Vagina (tissue), 2 donors: ENCODE results near the gene HMCN2. TPM values are rescaled to one million over a fixed set of nuclear protein-coding genes. Genes with fewer than 3 reads are reported as not detected.

Experiments used
- DNase-seq, 2 donors: peaks; one replicate each; pipeline ENCODE4 v3.0.0-alpha.2; 2017; ENCODE audit errors: extremely low spot score in 2 of 2
- H3K27ac ChIP-seq: fragments of 200-600 bp; sonication (generic); one replicate; pipeline ENCODE4 v1.5.1; 2019
- H3K27me3 ChIP-seq: fragments of 200-600 bp; sonication (generic); one replicate; pipeline ENCODE4 v1.5.1; 2019
- H3K36me3 ChIP-seq, 2 donors: fragments of 200-600 bp; sonication (generic); one replicate each; pipeline ENCODE4 v1.5.1; 2017 to 2019
- H3K4me1 ChIP-seq: fragments of 200-600 bp; sonication (generic); one replicate; pipeline ENCODE4 v1.5.1; 2019
- H3K4me3 ChIP-seq, 2 donors: fragments of 200-600 bp; sonication (generic); 1 replicate in 1 of 2; 2 replicates in 1 of 2; pipeline ENCODE4 v1.5.1; 2016 to 2019
- H3K9me3 ChIP-seq: fragments of 200-600 bp; sonication (generic); one replicate; pipeline ENCODE4 v1.5.1; 2019
- CTCF ChIP-seq, 3 experiments: fragments of 450-650 bp in 2 of 3; fragments of 200-600 bp in 1 of 3; sonication (generic) in 1 of 3; IDR thresholded peaks; one replicate each; pipeline ENCODE4 v1.5.1; 2017 to 2019; ENCODE audit warnings: antibody characterized with exemption in 3 of 3, mild to moderate bottlenecking in 2 of 3, moderate library complexity in 2 of 3
- POLR2A ChIP-seq, 2 donors: fragments of 450-650 bp; IDR thresholded peaks; one replicate each; pipeline ENCODE4 v1.6.1; 2017; ENCODE audit warnings: antibody characterized with exemption in 2 of 2, mild to moderate bottlenecking in 2 of 2, moderate library complexity in 2 of 2
- POLR2AphosphoS5 ChIP-seq, 2 donors: sonication (generic); formaldehyde crosslinking; IDR thresholded peaks; one replicate each; pipeline ENCODE4 v1.9.0; 2017; ENCODE audit warnings: antibody characterized with exemption in 2 of 2, mild to moderate bottlenecking in 2 of 2, low read depth in 1 of 2; ENCODE audit not compliant: insufficient read depth in 1 of 2
- intact Hi-C: fragments of 100-400 bp; cut with DNase I; formaldehyde crosslinking; loops from one replicate; pipeline ENCODE4 v1.15.1; 2023
- total RNA-seq: library from RNA; depleted of rRNA; stranded (reverse); fragments of >200 nt; gene quantifications from one replicate; pipeline ENCODE4 v1.2.3, GENCODE V29; 2016

The HMCN2 gene
- total RNA-seq, 1 donor from 2014 or later, result 5.2 TPM

- Histone ChIP-seq H3K27ac (peak overlapping the region; percentile 43), H3K4me1 (peaks cover 72% of the 10 kb centered on the region)
- intact Hi-C loops, result no loop called here
Observed at GRCh38 chr9:130450344-130451003, 184.9 kb downstream of the HMCN2 start.

GRCh38 chr9:130451004-130451390, 185.4 kb downstream of the HMCN2 start:
- Histone ChIP-seq H3K4me1 (peaks cover 67% of the 10 kb centered on the region), H3K27ac (peak overlapping the region; percentile 43)

More at GRCh38 chr9:130450344-130451003, 184.9 kb downstream of the HMCN2 start:
- Histone ChIP-seq H3K27me3 (no peaks in the 10 kb centered on the region), H3K36me3 (no peaks in the 10 kb centered on the region), H3K9me3 (no peaks in the 10 kb centered on the region), H3K4me3 (no peak overlapping the region)
- DNase-seq, result no peak
- no peak for TF ChIP-seq POLR2A (IDR thresholded peaks at IDR 0.05)
- TF ChIP-seq POLR2AphosphoS5 (IDR thresholded peaks at IDR 0.05; ENCODE audit: insufficient read depth in 1 of 2, low read depth in 1 of 2), result no peak
- TF ChIP-seq CTCF (IDR thresholded peaks at IDR 0.05), result no peak

GRCh38 chr9:130451509-130452388, 186.2 kb downstream of the HMCN2 start:
- no peak overlapping the region for H3K4me3 ChIP-seq
- TF ChIP-seq POLR2AphosphoS5 (IDR thresholded peaks at IDR 0.05; ENCODE audit: insufficient read depth in 1 of 2, low read depth in 1 of 2), result peak in 1 of 2 donors; percentile 62
- TF ChIP-seq CTCF (IDR thresholded peaks at IDR 0.05), result no peak
- intact Hi-C loops, result no loop called here
- H3K27ac ChIP-seq, result peak overlapping the region; percentile 43
- no peaks in the 10 kb centered on the region for H3K9me3 ChIP-seq
- H3K36me3 ChIP-seq, result no peaks in the 10 kb centered on the region
- DNase-seq, result no peak
- H3K4me1 ChIP-seq, result peaks cover 59% of the 10 kb centered on the region
- no peaks in the 10 kb centered on the region for H3K27me3 ChIP-seq

More at GRCh38 chr9:130451004-130451390, 185.4 kb downstream of the HMCN2 start:
- DNase-seq, result no peak
- no peaks in the 10 kb centered on the region for H3K27me3 ChIP-seq
- no peak overlapping the region for H3K4me3 ChIP-seq
- intact Hi-C loops, result no loop called here
- H3K9me3 ChIP-seq, result no peaks in the 10 kb centered on the region
- no peaks in the 10 kb centered on the region for H3K36me3 ChIP-seq
- TF ChIP-seq POLR2A (IDR thresholded peaks at IDR 0.05) (no peak), POLR2AphosphoS5 (IDR thresholded peaks at IDR 0.05; ENCODE audit: insufficient read depth in 1 of 2, low read depth in 1 of 2) (no peak), CTCF (IDR thresholded peaks at IDR 0.05) (no peak)

- intact Hi-C loops, result no loop called here
- Histone ChIP-seq H3K4me1 (peaks cover 48% of the 10 kb centered on the region), H3K36me3 (no peaks in the 10 kb centered on the region), H3K4me3 (no peak overlapping the region), H3K27me3 (no peaks in the 10 kb centered on the region), H3K9me3 (no peaks in the 10 kb centered on the region), H3K27ac (no peak overlapping the region)
- TF ChIP-seq POLR2A (IDR thresholded peaks at IDR 0.05) (no peak), CTCF (IDR thresholded peaks at IDR 0.05) (no peak), POLR2AphosphoS5 (IDR thresholded peaks at IDR 0.05; ENCODE audit: insufficient read depth in 1 of 2, low read depth in 1 of 2) (no peak)
- DNase-seq, result no peak
Observed at GRCh38 chr9:130452835-130453234, 187.3 kb downstream of the HMCN2 start.
